ENCODE measurements around the gene SHF.

Gene SHF

GRCh38 chr15:45134046-45134445 is 53.7 kb downstream of the SHF start:
- Histone ChIP-seq H3K36me3 (ENCODE audit: low read depth) (peaks cover 17% of the 10 kb centered on the region), H3K4me3 (ENCODE audit: severe bottlenecking) (no peak overlapping the region), H3K4me1 (ENCODE audit: insufficient read depth, poor library complexity, severe bottlenecking) (no peaks in the 10 kb centered on the region), H3K27me3 (ENCODE audit: insufficient read depth, poor library complexity, severe bottlenecking) (no peaks in the 10 kb centered on the region), H3K27ac (ENCODE audit: poor library complexity, severe bottlenecking) (no peak overlapping the region), H3K9me3 (ENCODE audit: severe bottlenecking) (no peaks in the 10 kb centered on the region)
- no peak for DNase-seq (ENCODE audit: low spot score)
- ATAC-seq (ENCODE audit: low read depth) = no peak
- TF ChIP-seq CTCF (IDR thresholded peaks at IDR 0.05; ENCODE audit: poor library complexity, severe bottlenecking) = no peak

GRCh38 chr15:45133561-45133920 is 54.2 kb downstream of the SHF start:
- Histone ChIP-seq H3K36me3 (ENCODE audit: low read depth) (peaks cover 17% of the 10 kb centered on the region), H3K4me3 (ENCODE audit: severe bottlenecking) (no peak overlapping the region), H3K27ac (ENCODE audit: poor library complexity, severe bottlenecking) (no peak overlapping the region), H3K4me1 (ENCODE audit: insufficient read depth, poor library complexity, severe bottlenecking) (no peaks in the 10 kb centered on the region), H3K9me3 (ENCODE audit: severe bottlenecking) (no peaks in the 10 kb centered on the region), H3K27me3 (ENCODE audit: insufficient read depth, poor library complexity, severe bottlenecking) (no peaks in the 10 kb centered on the region)
- DNase-seq (ENCODE audit: low spot score) (no peak), ATAC-seq (ENCODE audit: low read depth) (no peak)
- TF ChIP-seq CTCF (IDR thresholded peaks at IDR 0.05; ENCODE audit: poor library complexity, severe bottlenecking) = no peak

GRCh38 chr15:45132844-45133560 is 54.8 kb downstream of the SHF start:
- no peak for ATAC-seq (ENCODE audit: low read depth)
- no peaks in the 10 kb centered on the region for H3K27me3 ChIP-seq (ENCODE audit: insufficient read depth, poor library complexity, severe bottlenecking)

GRCh38 chr15:45131510-45131909 is 56.3 kb downstream of the SHF start:
- no peak overlapping the region for H3K4me3 ChIP-seq (ENCODE audit: severe bottlenecking)
- no peaks in the 10 kb centered on the region for H3K27me3 ChIP-seq (ENCODE audit: insufficient read depth, poor library complexity, severe bottlenecking)
- DNase-seq (ENCODE audit: low spot score) = no peak
- H3K36me3 ChIP-seq (ENCODE audit: low read depth) = peaks cover 3% of the 10 kb centered on the region; the same call in 1 of the 2 replicates
- ATAC-seq (ENCODE audit: low read depth) = no peak
- no peaks in the 10 kb centered on the region for H3K4me1 ChIP-seq (ENCODE audit: insufficient read depth, poor library complexity, severe bottlenecking)
- no peak for TF ChIP-seq CTCF (IDR thresholded peaks at IDR 0.05; ENCODE audit: poor library complexity, severe bottlenecking)
- H3K27ac ChIP-seq (ENCODE audit: poor library complexity, severe bottlenecking) = no peak overlapping the region
- no peaks in the 10 kb centered on the region for H3K9me3 ChIP-seq (ENCODE audit: severe bottlenecking)

More at GRCh38 chr15:45132844-45133560, 54.8 kb downstream of the SHF start:
- Histone ChIP-seq H3K27ac (ENCODE audit: poor library complexity, severe bottlenecking) (no peak overlapping the region), H3K36me3 (ENCODE audit: low read depth) (peaks cover 13% of the 10 kb centered on the region), H3K9me3 (ENCODE audit: severe bottlenecking) (no peaks in the 10 kb centered on the region), H3K4me1 (ENCODE audit: insufficient read depth, poor library complexity, severe bottlenecking) (no peaks in the 10 kb centered on the region), H3K4me3 (ENCODE audit: severe bottlenecking) (no peak overlapping the region)
- no peak for DNase-seq (ENCODE audit: low spot score)
- no peak for TF ChIP-seq CTCF (IDR thresholded peaks at IDR 0.05; ENCODE audit: poor library complexity, severe bottlenecking)

- no peak for DNase-seq (ENCODE audit: low spot score)
- H3K27ac ChIP-seq (ENCODE audit: poor library complexity, severe bottlenecking) = no peak overlapping the region
- H3K9me3 ChIP-seq (ENCODE audit: severe bottlenecking) = no peaks in the 10 kb centered on the region
- peak overlapping the region; percentile 36 for H3K4me3 ChIP-seq (ENCODE audit: severe bottlenecking)
- no peak for TF ChIP-seq CTCF (IDR thresholded peaks at IDR 0.05; ENCODE audit: poor library complexity, severe bottlenecking)
- H3K4me1 ChIP-seq (ENCODE audit: insufficient read depth, poor library complexity, severe bottlenecking) = no peaks in the 10 kb centered on the region
- H3K36me3 ChIP-seq (ENCODE audit: low read depth) = no peaks in the 10 kb centered on the region
- peak; percentile 1; the same call in 2 of the 3 replicates for ATAC-seq (ENCODE audit: low read depth)
- no peaks in the 10 kb centered on the region for H3K27me3 ChIP-seq (ENCODE audit: insufficient read depth, poor library complexity, severe bottlenecking)
Measured at GRCh38 chr15:45130291-45131000, 57.3 kb downstream of the SHF start.

Data from RWPE2 (cell line).